Colonic mucosa (tissue), 4 donors: ENCODE measurements around the gene PTPN20. TPM values are rescaled to one million over a fixed set of nuclear protein-coding genes. Genes with fewer than 3 reads are reported as not detected.

ENCODE experiments used
- DNase-seq: peaks from one replicate; pipeline ENCODE4 v3.0.0-alpha.2; 2020
- H3K27ac ChIP-seq: fragments of 200-600 bp; one replicate; pipeline ENCODE4 v1.8.0; 2021
- H3K27me3 ChIP-seq: fragments of 200-600 bp; one replicate; pipeline ENCODE4 v1.8.0; 2021
- H3K36me3 ChIP-seq: fragments of 200-600 bp; one replicate; pipeline ENCODE4 v1.8.0; 2021
- H3K4me1 ChIP-seq: fragments of 200-600 bp; one replicate; pipeline ENCODE4 v1.8.0; 2021; ENCODE audit warnings: mild to moderate bottlenecking
- H3K4me3 ChIP-seq: fragments of 200-600 bp; one replicate; pipeline ENCODE4 v1.8.0; 2021
- H3K9ac ChIP-seq, 2 donors: one replicate each; pipeline ENCODE4 v1.7.0; 2013; ENCODE audit warnings: control low read depth in 2 of 2, low read depth in 2 of 2, low read length in 2 of 2
- H3K9me3 ChIP-seq: fragments of 200-600 bp; one replicate; pipeline ENCODE4 v1.8.0; 2021
- CTCF ChIP-seq: fragments of 200-600 bp; IDR thresholded peaks from one replicate; pipeline ENCODE4 v1.8.0; 2022; ENCODE audit warnings: antibody characterized with exemption, mild to moderate bottlenecking
- intact Hi-C: fragments of 100-400 bp; cut with DNase I; formaldehyde crosslinking; loops from one replicate; pipeline ENCODE4 v1.14.1; 2022
- total RNA-seq, 2 donors: library from RNA; stranded (reverse); fragmentation: NEBNext Ultra II Directional in 1 of 2; extraction: Animal tissue kit (Norgen Biotek cat#: 25700) in 1 of 2; gene quantifications; one replicate each; pipeline ENCODE4 v1.2.1, GENCODE V29; 2021
- donor health status: healthy.
- donor health status: DM: no; HTN: no; CAD: no.
- donor health status: DM: no; HTN: no; CAD: no.

Gene PTPN20
- total RNA-seq, 2 donors from 2014 or later = 2.7 to 4.9 TPM

GRCh38 chr10:47048526-47048905 is 137.3 kb downstream of the PTPN20 start:
- Histone ChIP-seq H3K27ac (no peak overlapping the region), H3K27me3 (no peaks in the 10 kb centered on the region), H3K9me3 (no peaks in the 10 kb centered on the region), H3K9ac (no peak overlapping the region), H3K4me3 (no peak overlapping the region), H3K36me3 (no peaks in the 10 kb centered on the region), H3K4me1 (no peaks in the 10 kb centered on the region)
- TF ChIP-seq CTCF = no peak
- DNase-seq = no peak
- intact Hi-C loops = no loop called here

DNA sequence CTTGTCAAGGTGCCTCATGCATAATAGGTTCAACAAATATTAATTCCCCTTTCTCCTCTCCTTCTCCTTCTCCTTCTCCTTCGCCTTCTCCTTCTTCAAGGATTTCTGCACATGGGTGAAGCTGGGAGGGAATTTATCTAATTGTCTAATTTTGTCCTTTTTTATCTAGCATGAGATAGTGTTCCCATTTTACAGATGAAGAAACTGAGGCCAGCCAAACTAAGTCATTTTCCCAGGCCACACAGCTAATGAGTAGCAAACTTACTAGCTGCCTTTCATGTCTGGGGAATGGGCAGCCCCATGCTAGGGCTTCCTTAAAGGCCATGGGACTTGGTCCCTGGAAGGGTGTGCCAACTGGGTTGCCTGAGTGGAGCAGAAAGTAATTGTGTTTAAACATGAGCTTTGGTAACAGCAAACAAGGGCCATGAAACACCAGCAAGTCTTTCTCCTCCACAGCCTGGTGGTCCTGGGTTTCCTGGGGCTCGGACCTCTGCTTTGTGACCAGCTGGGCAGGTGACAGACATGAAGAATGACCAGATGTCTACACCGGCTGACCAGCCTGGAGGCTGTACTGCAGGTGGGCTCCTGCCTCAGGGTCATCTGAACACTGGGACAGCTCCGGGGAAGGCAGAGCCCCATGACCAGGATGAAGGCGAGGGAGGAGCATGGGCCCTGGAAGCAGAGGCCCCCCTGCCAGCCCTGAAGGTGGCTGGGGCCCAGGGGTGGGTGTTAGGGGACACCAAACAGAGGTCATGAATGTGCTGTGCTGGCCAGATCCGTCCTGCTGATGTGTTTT is 138.0 kb downstream of the PTPN20 start:
- Histone ChIP-seq H3K27ac (no peak overlapping the region), H3K9me3 (no peaks in the 10 kb centered on the region), H3K27me3 (no peaks in the 10 kb centered on the region), H3K9ac (no peak overlapping the region), H3K4me1 (no peaks in the 10 kb centered on the region), H3K4me3 (no peak overlapping the region), H3K36me3 (no peaks in the 10 kb centered on the region)
- DNase-seq = no peak
- intact Hi-C loops = no loop called here
- TF ChIP-seq CTCF = no peak

DNA sequence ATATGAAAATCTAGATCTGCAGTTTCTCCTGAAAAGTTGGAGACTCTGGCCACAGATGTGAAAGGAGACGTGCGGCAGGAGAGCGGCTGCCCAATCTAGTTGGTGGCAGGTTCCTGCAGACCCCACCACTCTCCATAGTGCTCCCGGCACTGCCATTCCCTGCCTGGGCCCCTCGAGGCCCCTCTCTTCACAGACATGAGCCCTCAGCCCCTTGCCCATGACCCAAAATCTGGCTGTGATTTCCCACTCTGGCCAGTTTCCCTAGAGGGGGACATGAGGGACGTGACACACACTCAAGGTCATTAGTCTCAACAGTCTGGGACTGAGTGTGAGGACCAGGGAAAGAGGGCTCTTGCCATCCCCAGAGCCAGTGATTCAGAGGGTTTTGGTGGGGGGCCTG is 138.7 kb downstream of the PTPN20 start:
- DNase-seq = no peak
- Histone ChIP-seq H3K27me3 (no peaks in the 10 kb centered on the region), H3K4me3 (no peak overlapping the region), H3K4me1 (no peaks in the 10 kb centered on the region), H3K36me3 (no peaks in the 10 kb centered on the region), H3K9me3 (no peaks in the 10 kb centered on the region), H3K27ac (no peak overlapping the region), H3K9ac (no peak overlapping the region)
- TF ChIP-seq CTCF = no peak
- intact Hi-C loops = no loop called here

DNA sequence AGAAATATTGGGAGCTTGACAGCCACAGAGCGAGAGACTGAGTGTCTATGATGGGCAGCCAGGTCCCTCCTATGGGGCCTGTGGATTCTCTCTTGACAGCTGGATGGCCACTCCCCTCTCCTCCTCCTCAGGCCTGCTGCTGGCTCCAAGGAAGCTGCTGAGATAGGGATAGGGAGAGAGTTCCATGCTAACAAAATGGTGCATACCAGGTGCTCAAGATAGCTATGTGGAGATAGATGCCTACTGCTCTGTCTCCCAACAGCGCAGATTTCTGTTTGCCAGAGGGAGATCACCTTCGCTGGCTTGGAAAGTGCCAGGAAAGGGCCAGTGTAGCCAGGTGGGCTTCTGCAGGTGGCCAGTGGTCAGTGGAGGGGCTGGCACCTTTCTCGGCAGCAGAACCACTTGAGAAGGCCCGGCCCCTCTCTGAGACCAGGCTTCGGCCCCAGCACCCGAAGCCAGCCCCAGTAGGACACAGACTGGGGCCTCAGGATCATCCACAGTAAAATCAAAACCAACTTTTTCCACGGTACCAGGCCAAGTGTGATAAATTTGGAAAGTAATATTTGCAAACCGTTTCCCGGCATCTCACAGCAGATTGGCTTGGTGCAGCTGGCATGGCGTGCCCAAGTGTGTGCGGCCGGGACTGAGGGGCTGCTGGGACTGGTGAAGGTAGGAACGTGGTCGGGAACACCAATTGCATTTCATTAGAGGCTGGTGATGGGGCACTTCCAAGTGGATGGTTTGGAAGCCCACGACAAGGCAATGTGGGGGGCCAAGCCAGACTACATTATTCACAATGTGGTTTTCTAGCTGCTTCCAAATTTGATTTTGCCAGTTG is 139.6 kb downstream of the PTPN20 start:
- TF ChIP-seq CTCF = no peak
- DNase-seq = no peak
- H3K4me3 ChIP-seq = no peak overlapping the region
- no peaks in the 10 kb centered on the region for H3K27me3 ChIP-seq
- intact Hi-C loops = no loop called here
- no peaks in the 10 kb centered on the region for H3K4me1 ChIP-seq
- no peak overlapping the region for H3K9ac ChIP-seq
- no peaks in the 10 kb centered on the region for H3K36me3 ChIP-seq
- no peak overlapping the region for H3K27ac ChIP-seq
- H3K9me3 ChIP-seq = no peaks in the 10 kb centered on the region

DNA sequence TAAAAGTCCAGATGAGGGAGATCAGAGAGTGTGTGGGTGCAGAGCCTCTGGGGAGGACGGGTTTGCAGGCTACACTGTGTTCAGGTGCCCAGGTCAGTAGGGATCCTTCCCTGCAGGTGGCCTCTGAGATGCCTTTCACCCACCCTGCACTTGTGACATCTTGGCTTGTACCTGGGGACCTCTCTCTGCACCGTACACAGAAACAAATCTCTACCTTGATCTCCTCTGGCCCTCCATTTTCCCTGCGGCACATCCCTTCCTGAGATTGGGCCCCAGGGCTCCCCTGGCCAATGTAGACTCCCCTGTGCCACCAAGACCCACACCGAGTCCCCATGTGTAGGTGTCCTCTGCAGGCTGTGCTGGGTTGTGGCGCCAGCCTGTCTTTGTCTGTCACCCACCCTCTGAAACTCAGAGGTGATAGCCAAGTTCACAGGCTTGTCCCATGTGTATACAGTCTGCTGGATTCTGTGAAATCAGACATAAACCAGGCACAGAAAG is 140.6 kb downstream of the PTPN20 start:
- no peak for TF ChIP-seq CTCF
- no peaks in the 10 kb centered on the region for H3K36me3 ChIP-seq
- no peaks in the 10 kb centered on the region for H3K27me3 ChIP-seq
- no peaks in the 10 kb centered on the region for H3K4me1 ChIP-seq
- H3K9me3 ChIP-seq = no peaks in the 10 kb centered on the region
- no peak overlapping the region for H3K4me3 ChIP-seq
- H3K27ac ChIP-seq = no peak overlapping the region
- H3K9ac ChIP-seq = no peak overlapping the region
- no peak for DNase-seq
- intact Hi-C loops = no loop called here
